SK-N-SH (cell line): ENCODE data around the gene SEZ6. TPM values are rescaled to one million over a fixed set of nuclear protein-coding genes. Genes with fewer than 3 reads are reported as not detected.

Experiments
- CTCF ChIA-PET: fragments of 300-600, 350-600 bp; formaldehyde crosslinking; extraction: SDS; loops from one replicate; lab custom pipeline; 2021; lab: Yijun Ruan, JAX
- POLR2A ChIA-PET: fragments of 350-600 bp; sonication (Branson Sonifier 250); formaldehyde crosslinking; extraction: SDS; loops from one replicate; lab custom pipeline; 2020; ENCODE audit warnings: antibody characterized with exemption, inconsistent platforms; lab: Yijun Ruan, JAX
- DNase-seq: peaks from one replicate; pipeline ENCODE4 v3.0.0; 2012
- H2AFZ ChIP-seq: fragments of 200-600 bp; sonication (generic); 2 replicates; pipeline ENCODE4 v1.8.1; 2016; ENCODE audit warnings: antibody characterized with exemption, mild to moderate bottlenecking, low read depth
- H3F3A ChIP-seq: fragments of 200-600 bp; sonication (generic); replicated peaks from 2 replicates; pipeline ENCODE3; 2016; ENCODE audit warnings: antibody characterized with exemption, mild to moderate bottlenecking; ENCODE audit not compliant: insufficient read depth
- H3K27ac ChIP-seq, 2 experiments: fragments of 200-500 bp in 1 of 2; fragments of 200-600 bp in 1 of 2; sonication (Bioruptor generic) in 1 of 2; sonication (generic), shearing (Covaris generic) in 1 of 2; 2 replicates each; pipeline versions ENCODE4 v1.5.1 to v1.6.1; 2014 to 2016; ENCODE audit warnings: low read depth in 2 of 2, inconsistent platforms in 1 of 2, low read length in 1 of 2, mild to moderate bottlenecking in 1 of 2, mixed read lengths in 1 of 2
- H3K27me3 ChIP-seq: fragments of 200-600 bp; sonication (generic), shearing (Covaris generic); 2 replicates; pipeline ENCODE4 v1.6.1; 2016; ENCODE audit warnings: mixed run types; ENCODE audit not compliant: insufficient read depth
- H3K36me3 ChIP-seq, 2 experiments: fragments of 200-500 bp in 1 of 2; fragments of 200-600 bp in 1 of 2; sonication (Bioruptor generic) in 1 of 2; sonication (generic) in 1 of 2; replicated peaks in 1 of 2; 2 replicates each; pipeline versions ENCODE3 to v1.5.1; 2014 to 2016; ENCODE audit warnings: low read length in 1 of 2, mild to moderate bottlenecking in 1 of 2; ENCODE audit not compliant: insufficient read depth in 2 of 2, control insufficient read depth in 1 of 2
- H3K4me1 ChIP-seq, 2 experiments: fragments of 200-500 bp in 1 of 2; fragments of 200-600 bp in 1 of 2; sonication (Bioruptor generic) in 1 of 2; sonication (generic), shearing (Covaris generic) in 1 of 2; 2 replicates each; pipeline versions ENCODE4 v1.5.1 to v1.6.1; 2014 to 2016; ENCODE audit warnings: low read depth in 1 of 2, low read length in 1 of 2, mixed run types in 1 of 2; ENCODE audit not compliant: insufficient read depth in 2 of 2, control insufficient read depth in 1 of 2
- H3K4me2 ChIP-seq: fragments of 200-600 bp; sonication (generic), shearing (Covaris generic); 2 replicates; pipeline ENCODE4 v1.6.1; 2017; ENCODE audit warnings: mixed run types
- H3K4me3 ChIP-seq, 2 experiments: fragments of 200-500 bp in 1 of 2; fragments of 200-600 bp in 1 of 2; sonication (Bioruptor generic) in 1 of 2; sonication (generic), shearing (Covaris generic) in 1 of 2; 2 replicates each; pipeline versions ENCODE4 v1.5.1 to v1.8.1; 2014 to 2016; ENCODE audit warnings: low read depth in 2 of 2, inconsistent platforms in 1 of 2, low read length in 1 of 2, mild to moderate bottlenecking in 1 of 2, mixed read lengths in 1 of 2, moderate library complexity in 1 of 2
- H3K79me2 ChIP-seq: fragments of 200-600 bp; sonication (generic); 2 replicates; pipeline ENCODE4 v1.8.1; 2017; ENCODE audit warnings: mild to moderate bottlenecking; ENCODE audit not compliant: insufficient read depth
- H3K9ac ChIP-seq: fragments of 200-600 bp; sonication (generic); 2 replicates; pipeline ENCODE4 v1.6.1; 2017; ENCODE audit warnings: mixed run types
- H3K9me2 ChIP-seq: fragments of 200-600 bp; sonication (generic); 2 replicates; pipeline ENCODE4 v1.6.1; 2017; ENCODE audit warnings: mixed run types
- H3K9me3 ChIP-seq: fragments of 200-600 bp; sonication (generic); 2 replicates; pipeline ENCODE4 v1.6.1; 2017; ENCODE audit warnings: mixed run types, mild to moderate bottlenecking, moderate library complexity
- H4K20me1 ChIP-seq: fragments of 200-600 bp; sonication (generic); 2 replicates; pipeline ENCODE4 v1.6.1; 2017; ENCODE audit warnings: mild to moderate bottlenecking, mixed run types; ENCODE audit not compliant: insufficient read depth
- FOXJ3 ChIP-seq: sonication (generic); formaldehyde crosslinking; IDR thresholded peaks from 2 replicates; pipeline ENCODE4 v1.5.1; 2020; ENCODE audit warnings: mild to moderate bottlenecking, missing genetic modification reagents
- GABPA ChIP-seq: IDR thresholded peaks from 2 replicates; pipeline ENCODE4 v1.4.0; 2012; ENCODE audit warnings: low read depth, mild to moderate bottlenecking
- GATA2 ChIP-seq: sonication (generic); formaldehyde crosslinking; IDR thresholded peaks from 2 replicates; pipeline ENCODE4 v1.5.0; 2020; ENCODE audit warnings: mild to moderate bottlenecking, missing genetic modification reagents
- MEF2A ChIP-seq: IDR thresholded peaks from 2 replicates; pipeline ENCODE4 v1.4.0; 2012; ENCODE audit warnings: low read depth, borderline replicate concordance
- NRF1 ChIP-seq: IDR thresholded peaks from 2 replicates; pipeline ENCODE4 v1.6.1; 2012; ENCODE audit warnings: low read depth, mild to moderate bottlenecking, low read length
- RAD21 ChIP-seq: IDR thresholded peaks from 2 replicates; pipeline ENCODE4 v1.6.1; 2012; ENCODE audit warnings: mild to moderate bottlenecking, low read length
- RCOR1 ChIP-seq: fragments of 150-350 bp; IDR thresholded peaks from 2 replicates; pipeline ENCODE4 v1.6.1; 2017; ENCODE audit warnings: antibody characterized with exemption, low read length
- RFX5 ChIP-seq: IDR thresholded peaks from 2 replicates; pipeline ENCODE4 v1.6.1; 2012; ENCODE audit warnings: mild to moderate bottlenecking, improper control_type of control experiment, low read length
- SIN3A ChIP-seq: IDR thresholded peaks from 2 replicates; pipeline ENCODE4 v1.6.1; 2012; ENCODE audit warnings: low read depth, mild to moderate bottlenecking, low read length, moderate library complexity, borderline replicate concordance
- SMC3 ChIP-seq: IDR thresholded peaks from 2 replicates; pipeline ENCODE4 v1.6.1; 2012; ENCODE audit warnings: low read depth, low read length, improper control_type of control experiment
- TAF1 ChIP-seq: IDR thresholded peaks from 2 replicates; pipeline ENCODE4 v1.6.1; 2012; ENCODE audit warnings: low read depth, mild to moderate bottlenecking, low read length, moderate library complexity, borderline replicate concordance
- TCF12 ChIP-seq: IDR thresholded peaks from 2 replicates; pipeline ENCODE4 v1.4.0; 2012
- TEAD4 ChIP-seq: IDR thresholded peaks from 2 replicates; pipeline ENCODE4 v1.4.0; 2012; ENCODE audit warnings: mild to moderate bottlenecking, borderline replicate concordance; ENCODE audit not compliant: insufficient read depth
- WGBS: methylation state at CpG from one replicate; pipeline ENCODE4 v1.1.6; 2017; ENCODE audit warnings: low lambda C conversion rate; 5-methylcytosine and 5-hydroxymethylcytosine counted together
- polyA plus RNA-seq, 3 experiments: library from polyadenylated mRNA; depleted of rRNA; stranded (reverse); fragments of >200 nt; gene quantifications; 2 replicates each; pipeline ENCODE4 v1.2.3, GENCODE V29; 2012
- TF ChIP-seq, protein P1 (sequence below): fragments of 150-350 bp; IDR thresholded peaks from 2 replicates; pipeline ENCODE4 v1.6.1; 2017; ENCODE audit warnings: antibody characterized with exemption, low read length, low read depth, borderline replicate concordance
- TF ChIP-seq, protein P2 (sequence below): IDR thresholded peaks from 2 replicates; pipeline ENCODE4 v1.6.1; 2012; ENCODE audit warnings: mild to moderate bottlenecking, low read depth, low read length, moderate library complexity

Gene SEZ6
- polyA plus RNA-seq, 1 of the 3 experiments (the other 2 are of a cell fraction): 0.12 TPM

DNA sequence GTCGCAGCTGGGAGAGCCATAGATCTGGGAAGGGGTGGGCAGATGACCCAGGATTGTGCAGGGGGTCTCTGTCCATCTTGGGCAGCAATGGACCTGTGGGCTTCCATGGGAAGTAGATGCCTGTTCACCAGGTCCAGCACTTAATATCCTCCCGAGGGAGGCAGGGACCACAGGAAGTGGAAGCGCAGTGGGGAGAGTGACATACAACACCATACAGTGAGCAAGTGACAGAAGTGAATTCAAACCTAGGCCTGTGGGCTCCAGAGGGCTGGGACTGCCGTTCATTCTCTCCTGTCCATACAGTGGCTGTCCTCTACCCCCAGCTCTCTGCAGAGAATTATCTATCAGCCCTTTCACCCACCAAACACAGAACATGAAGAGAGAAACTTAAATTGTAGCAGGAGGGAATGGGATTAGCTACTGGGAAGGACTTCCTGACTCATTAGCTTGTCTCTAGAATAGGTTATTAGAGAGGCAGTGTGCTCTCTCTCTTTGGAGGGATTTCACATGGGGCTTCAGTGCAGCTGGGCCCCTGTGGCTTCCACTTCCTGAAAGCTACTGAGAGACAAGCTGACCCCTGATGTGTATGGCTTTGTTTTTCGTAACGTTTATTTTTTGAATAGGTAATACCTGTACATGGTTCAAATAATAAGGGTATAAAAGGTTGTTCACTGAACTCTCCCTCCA, 13.1 kb upstream of the SEZ6 start:
- POLR2A ChIA-PET: no interaction called here
- Histone ChIP-seq H3K9me3 (no peaks in the 10 kb centered on the region), H3K4me2 (no peak overlapping the region), H2AFZ (no peak overlapping the region), H3K27me3 (peaks cover 31% of the 10 kb centered on the region), H3K9me2 (no peaks in the 10 kb centered on the region), H3K27ac (no peak overlapping the region), H3K4me3 (no peak overlapping the region), H3K9ac (no peak overlapping the region), H3K79me2 (no peaks in the 10 kb centered on the region), H4K20me1 (no peaks in the 10 kb centered on the region), H3F3A (no peaks in the 10 kb centered on the region), H3K4me1 (peaks cover 0 to 5% of the 10 kb centered on the region in 2 experiments; a peak in 1 of 4 replicates), H3K36me3 (no peaks in the 10 kb centered on the region)
- CTCF ChIA-PET: interaction anchor here (1.2 to 2.5 kb wide), 8 partner anchors 9 to 98 kb away, joined by 4 to 18 read pairs (median 6); no protein-coding TSS in a partner anchor
- no peak for DNase-seq
- TF ChIP-seq MEF2A (no peak), TEAD4 (no peak)
- 56% methylated on average over 5 of the region's 6 CpGs for WGBS

DNA sequence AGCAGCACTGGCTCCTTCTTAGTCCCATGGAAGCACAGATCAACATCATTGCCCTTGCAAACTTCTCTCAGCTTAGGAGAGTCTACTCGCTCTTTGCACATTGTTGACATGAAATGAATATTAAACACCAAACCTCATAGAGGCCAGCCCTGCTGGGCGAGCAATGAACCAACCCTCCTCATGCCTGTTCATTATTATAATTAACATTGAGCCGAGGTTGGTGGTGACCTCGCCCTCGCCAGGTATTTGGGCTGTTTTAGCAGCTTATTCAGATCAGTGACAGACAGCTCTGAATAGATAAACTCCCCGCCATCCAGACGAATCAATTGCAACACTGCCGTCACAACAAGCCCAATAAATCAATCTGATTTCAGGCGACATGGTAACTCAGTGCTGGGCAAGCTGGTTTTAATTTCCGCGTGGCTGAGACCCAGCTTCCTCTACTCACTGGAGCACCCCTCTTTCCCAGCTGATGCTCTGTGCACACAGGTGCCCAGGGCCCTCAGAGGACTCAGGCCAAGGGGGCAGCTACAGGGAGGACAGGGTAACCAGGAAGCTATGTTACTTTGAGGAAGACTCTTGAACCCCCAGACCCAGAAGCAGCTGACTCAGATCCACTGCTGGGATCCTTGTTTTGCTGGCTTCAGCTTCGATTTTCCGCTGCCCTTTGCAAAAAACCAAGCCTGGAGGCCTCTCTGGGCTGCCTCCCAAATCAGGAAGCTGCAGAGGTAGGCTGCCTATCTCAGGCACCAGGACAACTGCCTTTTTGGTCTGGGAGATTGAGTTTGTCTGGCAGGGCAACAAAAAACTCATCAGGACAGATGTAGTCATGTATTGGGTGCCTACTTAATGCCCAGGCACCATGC, 10.7 kb upstream of the SEZ6 start:
- POLR2A ChIA-PET: no interaction called here
- 44% methylated on average over 12 of the region's 13 CpGs for WGBS
- H3K27ac ChIP-seq: no peak overlapping the region
- H3K4me2 ChIP-seq: no peak overlapping the region
- no peaks in the 10 kb centered on the region for H3K79me2 ChIP-seq
- CTCF ChIA-PET: interaction anchor here (1.0 to 2.6 kb wide), 9 partner anchors 9 to 290 kb away, joined by 3 to 18 read pairs (median 5); no protein-coding TSS in a partner anchor
- no peaks in the 10 kb centered on the region for H4K20me1 ChIP-seq
- no peak overlapping the region for H3K9ac ChIP-seq
- H3F3A ChIP-seq: no peaks in the 10 kb centered on the region
- peaks cover 9% of the 10 kb centered on the region for H3K27me3 ChIP-seq
- H3K4me3 ChIP-seq: no peak overlapping the region
- no peaks in the 10 kb centered on the region for H3K36me3 ChIP-seq
- H3K9me2 ChIP-seq: no peaks in the 10 kb centered on the region
- TF ChIP-seq TCF12: no peak
- no peak for TF ChIP-seq SMC3
- no peak for TF ChIP-seq RCOR1
- no peak overlapping the region for H2AFZ ChIP-seq
- DNase-seq: no peak
- peaks cover 0 to 5% of the 10 kb centered on the region in 2 experiments; a peak in 1 of 4 replicates for H3K4me1 ChIP-seq
- no peaks in the 10 kb centered on the region for H3K9me3 ChIP-seq

DNA sequence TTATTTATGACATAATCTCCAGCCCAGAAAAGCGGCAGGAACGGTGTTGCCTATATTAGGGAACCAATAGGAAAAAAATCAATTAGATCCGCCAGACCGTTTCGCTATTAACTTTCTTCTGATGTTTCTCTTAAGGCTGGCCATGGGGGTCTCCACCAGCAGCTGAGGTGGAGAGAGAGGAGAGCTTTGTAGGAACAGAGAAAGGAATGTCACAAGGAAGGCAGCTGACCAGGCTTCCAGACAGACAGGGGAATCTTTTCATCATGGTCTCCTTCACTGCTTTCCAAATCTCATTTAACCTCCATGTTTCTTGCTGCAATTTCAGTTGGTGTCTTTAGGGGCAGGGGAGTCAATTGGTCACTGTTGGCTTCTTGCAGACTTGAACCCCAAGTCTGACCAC, 8.9 kb upstream of the SEZ6 start:
- POLR2A ChIA-PET: interaction anchor here (1.1 kb wide), 1 partner anchor 9 kb away, joined by 4 read pairs; the partner anchor contains the start of gene SEZ6

More for the DNA sequence above, 8.9 kb upstream of the SEZ6 start:
- peaks cover 19% of the 10 kb centered on the region for H3K27me3 ChIP-seq
- no peak overlapping the region for H3K4me3 ChIP-seq
- peaks cover 0 to 5% of the 10 kb centered on the region in 2 experiments; a peak in 1 of 4 replicates for H3K4me1 ChIP-seq
- H3K4me2 ChIP-seq: no peak overlapping the region
- H3K9me3 ChIP-seq: no peaks in the 10 kb centered on the region
- TF ChIP-seq GATA2 (CRISPR knock-in tag) (no peak), RFX5 (no peak), SMC3 (no peak), RAD21 (no peak), SIN3A (no peak), TAF1 (no peak), GABPA (no peak), FOXJ3 (CRISPR knock-in tag) (no peak), TEAD4 (no peak), NRF1 (no peak)
- TF ChIP-seq, protein P1, sequence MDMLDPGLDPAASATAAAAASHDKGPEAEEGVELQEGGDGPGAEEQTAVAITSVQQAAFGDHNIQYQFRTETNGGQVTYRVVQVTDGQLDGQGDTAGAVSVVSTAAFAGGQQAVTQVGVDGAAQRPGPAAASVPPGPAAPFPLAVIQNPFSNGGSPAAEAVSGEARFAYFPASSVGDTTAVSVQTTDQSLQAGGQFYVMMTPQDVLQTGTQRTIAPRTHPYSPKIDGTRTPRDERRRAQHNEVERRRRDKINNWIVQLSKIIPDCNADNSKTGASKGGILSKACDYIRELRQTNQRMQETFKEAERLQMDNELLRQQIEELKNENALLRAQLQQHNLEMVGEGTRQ: no peak
- TF ChIP-seq, protein P2, sequence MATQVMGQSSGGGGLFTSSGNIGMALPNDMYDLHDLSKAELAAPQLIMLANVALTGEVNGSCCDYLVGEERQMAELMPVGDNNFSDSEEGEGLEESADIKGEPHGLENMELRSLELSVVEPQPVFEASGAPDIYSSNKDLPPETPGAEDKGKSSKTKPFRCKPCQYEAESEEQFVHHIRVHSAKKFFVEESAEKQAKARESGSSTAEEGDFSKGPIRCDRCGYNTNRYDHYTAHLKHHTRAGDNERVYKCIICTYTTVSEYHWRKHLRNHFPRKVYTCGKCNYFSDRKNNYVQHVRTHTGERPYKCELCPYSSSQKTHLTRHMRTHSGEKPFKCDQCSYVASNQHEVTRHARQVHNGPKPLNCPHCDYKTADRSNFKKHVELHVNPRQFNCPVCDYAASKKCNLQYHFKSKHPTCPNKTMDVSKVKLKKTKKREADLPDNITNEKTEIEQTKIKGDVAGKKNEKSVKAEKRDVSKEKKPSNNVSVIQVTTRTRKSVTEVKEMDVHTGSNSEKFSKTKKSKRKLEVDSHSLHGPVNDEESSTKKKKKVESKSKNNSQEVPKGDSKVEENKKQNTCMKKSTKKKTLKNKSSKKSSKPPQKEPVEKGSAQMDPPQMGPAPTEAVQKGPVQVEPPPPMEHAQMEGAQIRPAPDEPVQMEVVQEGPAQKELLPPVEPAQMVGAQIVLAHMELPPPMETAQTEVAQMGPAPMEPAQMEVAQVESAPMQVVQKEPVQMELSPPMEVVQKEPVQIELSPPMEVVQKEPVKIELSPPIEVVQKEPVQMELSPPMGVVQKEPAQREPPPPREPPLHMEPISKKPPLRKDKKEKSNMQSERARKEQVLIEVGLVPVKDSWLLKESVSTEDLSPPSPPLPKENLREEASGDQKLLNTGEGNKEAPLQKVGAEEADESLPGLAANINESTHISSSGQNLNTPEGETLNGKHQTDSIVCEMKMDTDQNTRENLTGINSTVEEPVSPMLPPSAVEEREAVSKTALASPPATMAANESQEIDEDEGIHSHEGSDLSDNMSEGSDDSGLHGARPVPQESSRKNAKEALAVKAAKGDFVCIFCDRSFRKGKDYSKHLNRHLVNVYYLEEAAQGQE: no peak
- H4K20me1 ChIP-seq: no peaks in the 10 kb centered on the region
- H3K9me2 ChIP-seq: no peaks in the 10 kb centered on the region
- H2AFZ ChIP-seq: no peak overlapping the region
- no peak for DNase-seq
- no peak overlapping the region for H3K27ac ChIP-seq
- 67% methylated on average over 5 of the region's 5 CpGs for WGBS
- no peak overlapping the region for H3K9ac ChIP-seq
- H3K79me2 ChIP-seq: no peaks in the 10 kb centered on the region
- no peaks in the 10 kb centered on the region for H3F3A ChIP-seq
- CTCF ChIA-PET: interaction anchor here (0.6 to 2.1 kb wide), 9 partner anchors 9 to 228 kb away, joined by 3 to 9 read pairs (median 3); partner anchors contain the start of gene SEZ6
- H3K36me3 ChIP-seq: no peaks in the 10 kb centered on the region
